HEK293 (cell line): Measurements from ENCODE around the gene RNF126.

ENCODE experiments used
- ATF2 ChIP-seq: fragments of 450-650 bp; formaldehyde crosslinking; IDR thresholded peaks from 2 replicates; pipeline ENCODE4 v1.5.1; 2016; ENCODE audit warnings: missing biosample characterization, missing genetic modification characterization, low read depth
- CTCF ChIP-seq: fragments of 450-650 bp; formaldehyde crosslinking; IDR thresholded peaks from 2 replicates; pipeline ENCODE4 v1.5.1; 2016; ENCODE audit warnings: missing biosample characterization, missing genetic modification characterization
- FEZF1 ChIP-seq: fragments of 450-650 bp; formaldehyde crosslinking; IDR thresholded peaks from 2 replicates; pipeline ENCODE4 v1.5.1; 2016; ENCODE audit warnings: missing biosample characterization, missing genetic modification characterization
- IKZF3 ChIP-seq: fragments of 450-650 bp; IDR thresholded peaks from 2 replicates; pipeline ENCODE4 v1.5.0; 2018; ENCODE audit warnings: missing biosample characterization, mild to moderate bottlenecking, missing genetic modification characterization, moderate library complexity
- KLF16 ChIP-seq: fragments of 450-650 bp; formaldehyde crosslinking; IDR thresholded peaks from 2 replicates; pipeline ENCODE4 v1.5.1; 2017; ENCODE audit warnings: missing biosample characterization, missing genetic modification characterization
- PATZ1 ChIP-seq: fragments of 450-650 bp; formaldehyde crosslinking; IDR thresholded peaks from 2 replicates; pipeline ENCODE4 v1.5.1; 2016; ENCODE audit warnings: missing biosample characterization, missing genetic modification characterization
- SALL2 ChIP-seq: fragments of 450-650 bp; formaldehyde crosslinking; IDR thresholded peaks from 2 replicates; pipeline ENCODE4 v1.5.0; 2017; ENCODE audit warnings: missing biosample characterization, mild to moderate bottlenecking, missing genetic modification characterization, borderline replicate concordance
- SETDB1 ChIP-seq: IDR thresholded peaks from one replicate; pipeline ENCODE4 v1.6.1; 2017; ENCODE audit warnings: mild to moderate bottlenecking, low read length, moderate library complexity, mixed read lengths; ENCODE audit not compliant: insufficient read length
- YY1 ChIP-seq: fragments of 450-650 bp; formaldehyde crosslinking; IDR thresholded peaks from 2 replicates; pipeline ENCODE4 v1.5.1; 2018; ENCODE audit warnings: missing biosample characterization, missing genetic modification characterization
- ZNF114 ChIP-seq: fragments of 450-650 bp; formaldehyde crosslinking; IDR thresholded peaks from 2 replicates; pipeline ENCODE4 v1.5.0; 2017; ENCODE audit warnings: missing biosample characterization, missing genetic modification characterization
- ZNF404 ChIP-seq: fragments of 450-650 bp; formaldehyde crosslinking; IDR thresholded peaks from 2 replicates; pipeline ENCODE4 v1.5.1; 2017; ENCODE audit warnings: missing biosample characterization, missing genetic modification characterization
- ZNF610 ChIP-seq: fragments of 450-650 bp; formaldehyde crosslinking; IDR thresholded peaks from 2 replicates; pipeline ENCODE4 v1.5.1; 2016; ENCODE audit warnings: missing biosample characterization, missing genetic modification characterization, borderline replicate concordance
- ZSCAN23 ChIP-seq: fragments of 450-650 bp; formaldehyde crosslinking; IDR thresholded peaks from 2 replicates; pipeline ENCODE4 v1.5.1; 2016; ENCODE audit warnings: missing biosample characterization, missing genetic modification characterization

GRCh38 chr19:694481-695351 lies 31.7 kb upstream of the RNF126 start:
- TF ChIP-seq CTCF (no peak), ZNF114 (tag by site-specific recombination) (no peak), KLF16 (no peak), ZNF404 (no peak), IKZF3 (tag by site-specific recombination) (no peak), FEZF1 (tag by site-specific recombination) (no peak), PATZ1 (tag by site-specific recombination) (no peak), SETDB1 (no peak), SALL2 (no peak), ZNF610 (tag by site-specific recombination) (no peak), ZSCAN23 (no peak), ATF2 (tag by site-specific recombination) (no peak), YY1 (no peak)
